H9 (cell line): ENCODE measurements around the gene TSPOAP1. TPM values are rescaled to one million over a fixed set of nuclear protein-coding genes. Genes with fewer than 3 reads are reported as not detected.

ENCODE experiments used
- DNase-seq: peaks from one replicate; pipeline ENCODE4 v3.0.0-alpha.2; 2017
- H2AFZ ChIP-seq: one replicate; pipeline ENCODE4 v1.6.1; 2013; ENCODE audit warnings: mild to moderate bottlenecking, low read length, control low read depth, moderate library complexity
- H2AK5ac ChIP-seq: 2 replicates; pipeline ENCODE4 v1.6.1; 2013; ENCODE audit warnings: low read length, control low read depth, mixed read lengths; ENCODE audit not compliant: insufficient read length
- H2BK120ac ChIP-seq: one replicate; pipeline ENCODE4 v1.6.1; 2013; ENCODE audit warnings: low read depth, mild to moderate bottlenecking, low read length, control low read depth, inconsistent platforms; ENCODE audit not compliant: poor library complexity, severe bottlenecking
- H2BK12ac ChIP-seq: 2 replicates; pipeline ENCODE4 v1.6.1; 2013; ENCODE audit warnings: low read length, control low read depth, mixed read lengths, low read depth; ENCODE audit not compliant: insufficient read length
- H2BK15ac ChIP-seq: 2 replicates; pipeline ENCODE4 v1.6.1; 2013; ENCODE audit warnings: low read depth, low read length, control low read depth
- H2BK20ac ChIP-seq: one replicate; pipeline ENCODE4 v1.6.1; 2013; ENCODE audit warnings: low read depth, mild to moderate bottlenecking, low read length, control low read depth, inconsistent platforms; ENCODE audit not compliant: poor library complexity, severe bottlenecking
- H2BK5ac ChIP-seq: 2 replicates; pipeline ENCODE4 v1.6.1; 2013; ENCODE audit warnings: low read length, control low read depth, mixed read lengths; ENCODE audit not compliant: insufficient read length
- H3K14ac ChIP-seq: 2 replicates; pipeline ENCODE4 v1.6.1; 2013; ENCODE audit warnings: low read length, control low read depth; ENCODE audit not compliant: insufficient read depth
- H3K18ac ChIP-seq: 2 replicates; pipeline ENCODE4 v1.6.1; 2013; ENCODE audit warnings: low read depth, mild to moderate bottlenecking, mixed read lengths, low read length, control low read depth; ENCODE audit not compliant: insufficient read length
- H3K23ac ChIP-seq: 2 replicates; pipeline ENCODE4 v1.6.1; 2013; ENCODE audit warnings: low read length, control low read depth, mixed read lengths, low read depth; ENCODE audit not compliant: insufficient read length
- H3K23me2 ChIP-seq: 2 replicates; pipeline ENCODE4 v1.6.1; 2013; ENCODE audit warnings: low read depth, mild to moderate bottlenecking, mixed read lengths, low read length, control low read depth; ENCODE audit not compliant: insufficient read length, poor library complexity, severe bottlenecking
- H3K27ac ChIP-seq: 2 replicates; pipeline ENCODE4 v1.5.1; 2013; ENCODE audit warnings: low read length, control low read depth, mixed read lengths, low read depth; ENCODE audit not compliant: insufficient read length
- H3K27me3 ChIP-seq: 2 replicates; pipeline ENCODE4 v1.6.1; 2013; ENCODE audit warnings: low read length, control low read depth, inconsistent platforms; ENCODE audit not compliant: insufficient read depth
- H3K4ac ChIP-seq: 2 replicates; pipeline ENCODE4 v1.6.1; 2013; ENCODE audit warnings: low read depth, mild to moderate bottlenecking, control low read depth, inconsistent platforms, low read length, moderate library complexity
- H3K4me1 ChIP-seq: 2 replicates; pipeline ENCODE4 v1.6.1; 2013; ENCODE audit warnings: low read length, control low read depth, inconsistent platforms; ENCODE audit not compliant: insufficient read depth
- H3K4me2 ChIP-seq: 2 replicates; pipeline ENCODE4 v1.6.1; 2013; ENCODE audit warnings: low read length, control low read depth, mixed read lengths; ENCODE audit not compliant: insufficient read length, insufficient read depth
- H3K56ac ChIP-seq: 2 replicates; pipeline ENCODE4 v1.6.1; 2013; ENCODE audit warnings: low read depth, mild to moderate bottlenecking, mixed read lengths, low read length, control low read depth; ENCODE audit not compliant: insufficient read length
- H3K79me1 ChIP-seq: 2 replicates; pipeline ENCODE4 v1.6.1; 2013; ENCODE audit warnings: low read depth, mild to moderate bottlenecking, moderate library complexity, low read length, control low read depth, inconsistent platforms; ENCODE audit not compliant: insufficient read depth, poor library complexity, severe bottlenecking
- H3K79me2 ChIP-seq: 2 replicates; pipeline ENCODE4 v1.6.1; 2013; ENCODE audit warnings: low read length, control low read depth, inconsistent platforms; ENCODE audit not compliant: insufficient read depth
- H3K9ac ChIP-seq: 2 replicates; pipeline ENCODE4 v1.6.1; 2013; ENCODE audit warnings: low read length, control low read depth, mixed read lengths; ENCODE audit not compliant: insufficient read length; ENCODE audit errors: extremely low read depth
- H3K9me3 ChIP-seq: one replicate; pipeline ENCODE4 v1.6.1; 2013; ENCODE audit warnings: low read depth, low read length, inconsistent platforms; ENCODE audit not compliant: control insufficient read depth
- H3T11ph ChIP-seq: one replicate; pipeline ENCODE4 v1.6.1; 2013; ENCODE audit warnings: mild to moderate bottlenecking, low read length, control low read depth, inconsistent platforms
- H4K20me1 ChIP-seq: one replicate; pipeline ENCODE4 v1.6.1; 2013; ENCODE audit not compliant: control insufficient read depth, insufficient read length, insufficient read depth
- H4K5ac ChIP-seq: 2 replicates; pipeline ENCODE4 v1.6.1; 2013; ENCODE audit warnings: low read depth, mild to moderate bottlenecking, mixed read lengths, low read length, control low read depth; ENCODE audit not compliant: insufficient read length
- H4K8ac ChIP-seq: replicated peaks from 2 replicates; pipeline ENCODE4 v1.6.1; 2013; ENCODE audit warnings: low read length, control low read depth, mixed read lengths, low read depth; ENCODE audit not compliant: insufficient read length
- H4K91ac ChIP-seq: 2 replicates; pipeline ENCODE4 v1.6.1; 2013; ENCODE audit warnings: low read depth, mild to moderate bottlenecking, moderate library complexity, mixed read lengths, low read length, control low read depth; ENCODE audit not compliant: insufficient read length
- H3K27ac Mint-ChIP-seq, 3 experiments: 2 replicates in 2 of 3; 3 replicates in 1 of 3; pipeline ENCODE4 v1.8.0; 2020 to 2021; ENCODE audit warnings: mixed read lengths in 3 of 3, mild to moderate bottlenecking in 1 of 3, moderate library complexity in 1 of 3
- H3K27me3 Mint-ChIP-seq: 2 replicates; pipeline ENCODE4 v1.8.0; 2021; ENCODE audit warnings: low read depth, mild to moderate bottlenecking, moderate library complexity, mixed read lengths
- H3K36me3 Mint-ChIP-seq, 3 experiments: 2 replicates in 2 of 3; 3 replicates in 1 of 3; pipeline ENCODE4 v1.8.0; 2020 to 2021; ENCODE audit warnings: low read depth in 3 of 3, mixed read lengths in 3 of 3; ENCODE audit not compliant: insufficient read depth in 1 of 3
- H3K4me1 Mint-ChIP-seq, 2 experiments: 2 replicates each; pipeline ENCODE4 v1.8.0; 2020; ENCODE audit warnings: mixed read lengths in 2 of 2
- H3K4me3 Mint-ChIP-seq, 2 experiments: 2 replicates in 1 of 2; 3 replicates in 1 of 2; pipeline ENCODE4 v1.8.0; 2020 to 2021; ENCODE audit warnings: mild to moderate bottlenecking in 2 of 2, mixed read lengths in 2 of 2, moderate library complexity in 1 of 2
- H3K9me3 Mint-ChIP-seq, 2 experiments: 2 replicates in 1 of 2; 3 replicates in 1 of 2; pipeline ENCODE4 v1.8.0; 2020; ENCODE audit warnings: mild to moderate bottlenecking in 2 of 2, mixed read lengths in 2 of 2, moderate library complexity in 1 of 2
- CTCF ChIP-seq: fragments of 200-600 bp; sonication (generic); conservative IDR thresholded peaks from 3 replicates; pipeline ENCODE4 v1.8.0; 2021; ENCODE audit warnings: antibody characterized with exemption, mild to moderate bottlenecking
- WGBS: extraction: QIAGEN DNeasy Blood & Tissue Kit; methylation state at CpG from one replicate; pipeline ENCODE4 v1.1.7; 2013; ENCODE audit warnings: missing lambda C conversion rate, low lambda C conversion rate, mixed read lengths; ENCODE audit not compliant: insufficient read length; ENCODE audit errors: extremely low coverage; 5-methylcytosine and 5-hydroxymethylcytosine counted together
- total RNA-seq: library from RNA; stranded (reverse); gene quantifications from 2 replicates; pipeline ENCODE4 v1.2.1, GENCODE V29; 2021

Gene TSPOAP1
- total RNA-seq, 1 experiment from 2014 or later, result 17.3 TPM

GRCh38 chr17:58316260-58316960 is 12.2 kb downstream of the TSPOAP1 start:
- H3K4me3 Mint-ChIP-seq, result no peak overlapping the region

More at GRCh38 chr17:58316260-58316960, 12.2 kb downstream of the TSPOAP1 start:
- Histone ChIP-seq H3K79me2 (no peaks in the 10 kb centered on the region), H2BK15ac (no peak overlapping the region), H2BK5ac (no peak overlapping the region), H3K9ac (no peak overlapping the region), H4K20me1 (no peaks in the 10 kb centered on the region), H3K23me2 (no peaks in the 10 kb centered on the region), H2BK12ac (no peak overlapping the region), H3K27me3 (no peaks in the 10 kb centered on the region), H4K8ac (no peak overlapping the region), H2AK5ac (no peak overlapping the region), H3K18ac (no peak overlapping the region), H2AFZ (no peak overlapping the region), H3K56ac (no peak overlapping the region), H3K79me1 (no peaks in the 10 kb centered on the region), H3K23ac (no peak overlapping the region), H4K91ac (no peak overlapping the region), H3K4me2 (no peak overlapping the region), H3K4ac (no peak overlapping the region), H3T11ph (no peak overlapping the region), H3K4me1 (no peaks in the 10 kb centered on the region), H2BK20ac (no peak overlapping the region), H3K9me3 (no peaks in the 10 kb centered on the region), H4K5ac (no peak overlapping the region), H2BK120ac (no peak overlapping the region), H3K27ac (no peak overlapping the region), H3K14ac (no peak overlapping the region)
- Mint-ChIP-seq H3K27me3 (peaks cover 18% of the 10 kb centered on the region), H3K4me1 (peaks cover 3 to 12% of the 10 kb centered on the region in 2 experiments; a peak in 3 of 4 replicates), H3K27ac (no peak overlapping the region), H3K9me3 (no peaks in the 10 kb centered on the region), H3K36me3 (peaks cover 0 to 4% (median 0%) of the 10 kb centered on the region in 3 experiments; a peak in 2 of 7 replicates)
- peak; percentile 25 for DNase-seq
- no CpG with 5 or more reads among the region's 8 CpGs for WGBS
- no peak for TF ChIP-seq CTCF
